Measurements from ENCODE around the gene CHAC1.
"Not testable (repeated sequence)": the region's sequence is repeated elsewhere in the genome, so short reads cannot be mapped to it uniquely, and the experiment has no call there.

CHAC1 gene

GRCh38 chr15:40937762-40938535 lies 15.3 kb upstream of the CHAC1 start:
- no peak for DNase-seq (ENCODE audit: low spot score)

DNA sequence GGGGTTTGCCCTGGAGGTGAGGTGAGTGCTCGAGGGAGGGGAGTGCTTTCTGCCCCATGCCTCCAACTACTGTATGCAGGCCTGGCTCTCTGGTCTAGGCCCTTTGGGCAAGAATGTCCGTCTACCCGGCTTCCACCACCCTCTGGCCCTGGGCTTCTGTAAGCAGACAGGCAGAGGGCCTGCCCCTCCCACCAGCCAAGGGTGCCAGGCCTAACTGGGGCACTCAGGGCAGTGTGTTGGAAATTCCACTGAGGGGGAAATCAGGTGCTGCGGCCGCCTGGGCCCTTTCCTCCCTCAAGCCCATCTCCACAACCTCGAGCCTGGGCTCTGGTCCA lies 14.8 kb upstream of the CHAC1 start:
- DNase-seq (ENCODE audit: low spot score), result no peak

- no peak for DNase-seq (ENCODE audit: low spot score)
These were observed 12.9 kb upstream of the CHAC1 start for GRCh38 chr15:40940296-40940801.

DNA sequence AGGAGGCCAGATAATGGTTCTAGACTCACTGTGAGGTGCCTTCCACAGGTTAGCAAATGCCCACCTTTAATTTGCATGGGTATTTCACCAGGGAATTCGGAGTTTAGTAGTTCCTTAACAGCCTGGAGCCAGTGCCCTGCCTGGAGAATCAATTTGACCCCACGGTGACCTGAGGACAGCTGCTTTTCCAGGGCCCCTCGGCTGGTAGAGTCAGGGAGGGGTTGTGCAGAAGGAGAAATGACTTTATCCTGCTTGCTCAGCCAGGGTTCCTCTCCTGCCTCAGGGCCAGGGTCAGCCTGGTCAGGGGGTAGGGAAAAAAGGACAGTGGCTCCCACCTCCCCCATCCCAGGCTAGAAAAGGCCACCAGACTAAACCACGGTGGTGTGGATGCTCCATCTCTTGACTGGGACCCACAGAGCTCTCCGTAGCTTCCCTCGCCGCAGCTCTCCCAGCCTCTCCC lies 12.2 kb upstream of the CHAC1 start:
- no peak for DNase-seq (ENCODE audit: low spot score)

- peak; percentile 77 for DNase-seq (ENCODE audit: low spot score)
These were observed 11.5 kb upstream of the CHAC1 start for GRCh38 chr15:40941528-40942336.

DNA sequence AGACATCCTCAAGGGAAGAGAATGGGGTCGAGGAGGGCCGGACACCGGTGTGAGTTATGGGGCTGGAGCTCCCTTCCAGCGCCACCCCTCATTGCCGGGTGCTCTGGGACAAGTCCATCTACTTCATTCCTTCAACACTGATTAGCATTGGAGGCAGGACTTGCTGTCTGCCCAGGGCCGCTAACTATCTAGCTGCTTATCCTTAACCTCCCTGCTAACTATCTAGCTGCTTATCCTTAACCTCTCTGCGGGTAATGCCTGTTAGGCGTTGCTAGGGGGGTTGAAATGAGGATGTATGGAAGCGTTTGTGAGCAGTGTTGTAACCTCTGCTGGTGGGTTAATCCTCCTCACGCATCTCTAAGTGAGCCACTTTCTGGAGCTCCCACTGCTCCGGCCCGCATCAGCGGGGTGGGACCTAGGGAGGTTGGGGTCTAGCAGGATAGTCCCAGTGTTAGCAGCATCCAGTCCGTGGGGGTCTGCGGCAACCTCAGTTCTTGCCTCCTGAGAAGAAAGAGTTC lies 10.9 kb upstream of the CHAC1 start:
- DNase-seq (ENCODE audit: low spot score), result no peak

DNA sequence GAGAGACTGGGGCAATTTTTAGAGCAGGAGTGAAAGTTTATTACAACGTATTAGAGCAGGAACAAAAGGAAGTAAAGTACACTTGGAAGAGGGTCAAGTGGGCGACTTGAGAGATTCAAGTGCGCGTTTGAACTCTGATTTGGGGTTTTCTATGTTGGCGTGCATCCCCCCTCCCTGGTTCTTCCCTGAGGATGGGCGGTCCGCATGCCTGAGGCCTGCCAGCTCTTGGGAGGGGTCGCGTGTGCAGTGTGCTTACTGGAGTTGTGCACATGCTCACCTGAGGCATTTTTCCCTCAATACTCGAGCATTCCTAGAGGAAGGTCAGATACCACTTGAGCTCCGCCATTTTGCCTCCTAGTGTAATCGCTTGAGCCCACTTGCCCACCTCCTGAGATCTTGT lies 10.4 kb upstream of the CHAC1 start:
- DNase-seq (ENCODE audit: low spot score), result no peak

- DNase-seq (ENCODE audit: low spot score), result no peak
These were observed 9.4 kb upstream of the CHAC1 start for GRCh38 chr15:40943764-40944365.

- no peak for DNase-seq (ENCODE audit: low spot score)
These were observed 8.6 kb upstream of the CHAC1 start for GRCh38 chr15:40944510-40945296.

- DNase-seq (ENCODE audit: low spot score), result no peak
These were observed 4.4 kb upstream of the CHAC1 start for GRCh38 chr15:40948706-40949473.

DNA sequence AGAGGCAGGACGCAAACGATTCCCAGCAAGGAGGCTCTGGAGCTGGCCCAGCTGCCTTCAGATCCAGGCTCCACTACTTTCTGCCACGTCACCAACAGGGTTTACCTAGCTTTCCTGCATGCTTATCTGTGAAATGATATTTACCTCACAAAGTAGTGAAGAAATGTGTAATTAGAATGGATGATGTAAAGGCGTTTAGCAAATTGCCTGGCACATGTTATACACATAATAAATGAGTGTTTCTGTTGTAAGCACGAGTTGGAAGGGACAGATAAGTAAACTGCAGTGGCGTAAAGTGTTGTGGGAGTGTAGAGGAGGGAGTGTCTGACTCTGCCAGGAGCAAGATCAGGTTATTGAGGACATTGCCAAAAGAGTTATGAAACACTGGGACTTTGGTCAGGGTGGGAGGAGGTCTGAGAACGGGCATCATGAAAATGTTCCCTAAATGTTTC lies 3.5 kb upstream of the CHAC1 start:
- no peak for DNase-seq (ENCODE audit: low spot score)

DNA sequence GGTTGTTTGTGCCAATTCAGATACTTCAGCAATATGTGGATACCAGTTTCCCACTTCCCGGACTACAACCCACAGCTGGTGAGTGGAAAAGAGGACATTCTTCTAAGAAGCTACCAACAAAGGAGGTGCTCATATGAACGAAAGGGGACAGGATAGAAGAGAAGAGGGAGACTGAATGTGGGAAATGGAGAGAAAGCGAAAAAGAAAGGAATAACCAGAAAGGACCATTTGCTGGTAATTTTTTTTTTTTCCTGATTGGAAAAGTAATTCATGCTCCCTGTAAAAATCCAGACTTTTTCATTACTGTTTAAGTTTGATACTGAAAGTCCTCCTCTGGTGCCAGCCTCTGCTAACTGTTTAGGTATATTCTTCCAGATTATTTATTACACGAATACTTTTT lies 1.5 kb upstream of the CHAC1 start:
- DNase-seq (ENCODE audit: low spot score), result no peak

DNA sequence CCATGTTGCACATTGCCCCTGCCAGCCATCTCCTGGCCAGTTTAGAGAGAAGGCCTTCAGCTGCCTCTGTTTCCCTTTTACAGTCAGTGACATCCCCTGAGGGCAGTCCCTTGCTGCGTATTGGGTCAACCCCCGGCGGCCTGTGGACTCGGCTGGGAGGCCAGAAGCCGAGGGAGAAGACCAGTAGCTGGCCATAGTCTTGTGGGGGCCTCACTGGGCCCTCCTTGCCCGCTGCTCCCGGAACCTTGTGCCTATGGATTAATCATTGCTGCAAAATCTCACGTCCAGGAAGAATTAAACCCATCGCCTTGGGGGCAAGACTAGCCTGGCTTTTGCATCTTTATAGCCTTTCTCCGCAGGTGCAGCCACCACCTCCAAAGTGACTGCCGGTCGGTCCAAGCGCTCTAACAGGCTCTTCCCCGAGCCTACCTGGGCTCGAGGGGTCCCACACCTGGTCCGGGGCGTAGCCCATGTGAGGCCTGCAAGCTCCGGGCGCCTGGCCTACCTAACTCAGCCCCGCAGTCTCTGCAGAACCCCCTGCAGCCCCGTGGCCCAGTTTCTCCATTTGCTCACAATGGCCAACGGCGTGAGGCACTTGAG lies 870 bp upstream of the CHAC1 start:
- no peak for DNase-seq (ENCODE audit: low spot score)

DNA sequence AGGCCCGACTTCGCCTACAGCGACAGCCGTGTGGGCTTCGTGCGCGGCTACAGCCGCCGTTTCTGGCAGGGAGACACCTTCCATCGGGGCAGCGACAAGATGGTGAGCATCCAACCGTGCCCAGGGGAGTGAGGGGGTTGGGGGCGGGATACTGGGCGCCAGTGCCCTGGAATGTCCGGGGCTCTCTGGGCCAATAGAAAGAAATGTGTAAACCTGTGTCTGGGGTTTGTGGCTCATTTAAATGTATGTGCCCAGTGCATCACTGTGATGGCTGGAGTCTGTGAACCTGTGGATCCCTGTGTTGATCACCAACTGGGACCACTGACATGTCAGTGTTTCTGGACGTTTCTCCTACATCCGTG lies 423 bp downstream of the CHAC1 start:
- no peak for DNase-seq (ENCODE audit: low spot score)

DNA sequence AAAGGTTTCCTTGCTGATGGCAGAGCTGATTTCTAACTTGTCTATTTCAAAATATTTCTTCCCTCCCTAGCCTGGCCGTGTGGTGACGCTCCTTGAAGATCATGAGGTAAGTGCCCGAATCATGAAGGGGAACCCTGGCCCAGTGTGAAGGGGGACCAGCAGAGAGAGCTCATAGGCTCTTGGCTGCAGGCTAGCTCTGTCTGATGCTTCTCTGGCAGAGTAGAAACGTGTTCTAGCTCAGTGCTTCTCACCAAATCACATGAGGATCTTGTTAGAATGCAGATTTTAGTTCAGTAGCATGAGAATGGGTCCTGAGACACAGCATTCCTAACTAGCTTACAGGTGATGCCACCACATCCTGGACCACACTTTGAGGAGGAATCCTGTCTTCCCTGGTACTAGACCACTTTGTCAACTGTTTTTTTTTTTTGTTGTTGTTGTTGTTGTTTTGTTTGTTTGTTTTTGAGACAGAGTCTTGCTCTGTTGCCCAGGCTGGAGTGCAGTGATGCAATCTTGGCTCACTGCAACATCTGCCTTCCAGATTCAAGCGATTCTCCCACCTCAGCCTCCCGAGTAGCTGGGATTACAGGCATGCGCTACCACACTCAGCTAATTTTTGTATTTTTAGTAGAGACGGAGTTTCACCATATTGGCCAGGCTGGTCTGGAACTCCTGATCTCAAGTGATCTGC lies 1.0 kb downstream of the CHAC1 start:
- DNase-seq (ENCODE audit: low spot score), result not testable (repeated sequence)

DNA sequence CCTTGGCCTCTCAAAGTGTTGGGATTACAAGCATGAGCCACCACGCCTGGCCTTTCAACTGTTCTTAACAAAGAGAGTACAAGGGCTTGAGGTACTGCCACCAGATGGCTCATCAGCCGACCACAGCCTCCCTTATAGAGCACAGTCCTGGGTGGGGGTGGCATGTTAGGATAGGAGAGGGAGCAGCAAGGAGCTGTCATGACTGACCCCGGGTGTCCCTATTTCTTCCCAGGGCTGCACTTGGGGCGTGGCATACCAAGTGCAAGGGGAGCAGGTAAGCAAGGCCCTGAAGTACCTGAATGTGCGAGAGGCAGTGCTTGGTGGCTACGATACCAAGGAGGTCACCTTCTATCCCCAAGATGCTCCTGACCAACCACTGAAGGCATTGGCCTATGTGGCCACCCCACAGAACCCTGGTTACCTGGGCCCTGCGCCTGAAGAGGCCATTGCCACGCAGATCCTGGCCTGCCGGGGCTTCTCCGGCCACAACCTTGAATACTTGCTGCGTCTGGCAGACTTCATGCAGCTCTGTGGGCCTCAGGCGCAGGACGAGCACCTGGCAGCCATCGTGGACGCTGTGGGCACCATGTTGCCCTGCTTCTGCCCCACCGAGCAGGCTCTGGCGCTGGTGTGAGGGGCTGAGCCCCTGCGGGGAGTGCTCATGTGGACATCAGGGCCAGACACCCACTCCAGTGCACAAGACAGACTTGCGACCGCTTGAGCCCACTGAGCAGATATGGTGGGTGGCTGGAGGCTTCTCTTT lies 2.1 kb downstream of the CHAC1 start:
- DNase-seq (ENCODE audit: low spot score), result no peak

DNA sequence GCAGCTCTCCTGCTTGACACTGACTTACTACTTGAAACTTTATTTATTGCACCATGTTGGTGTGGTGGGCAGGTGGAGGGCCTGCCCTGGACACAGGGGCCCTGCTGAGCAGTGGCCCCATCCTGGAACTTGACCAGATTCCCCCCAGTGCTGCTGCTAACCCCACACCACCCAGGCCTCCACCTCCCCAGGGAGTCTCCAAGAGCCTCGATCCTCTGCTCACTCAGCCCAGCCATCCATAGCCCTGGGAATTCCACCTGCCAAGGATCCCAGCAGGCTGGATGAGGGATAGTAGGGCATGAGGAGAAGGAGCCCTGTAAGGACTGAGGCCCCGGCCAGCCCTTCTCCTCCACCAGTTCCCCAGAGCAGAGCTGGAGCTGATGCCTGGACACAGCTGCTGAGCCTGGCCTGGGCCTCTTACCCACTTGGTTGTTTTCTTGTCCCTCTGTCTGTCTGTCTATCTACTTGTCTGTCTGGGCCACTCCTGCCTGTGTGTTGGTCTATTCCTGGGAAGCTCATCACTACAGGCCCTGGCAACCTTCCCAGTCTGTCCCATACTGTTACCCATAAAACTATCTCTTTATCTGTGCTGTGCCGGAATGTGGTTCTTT lies 2.8 kb downstream of the CHAC1 start:
- DNase-seq (ENCODE audit: low spot score), result no peak

- no peak for DNase-seq (ENCODE audit: low spot score)
These were observed 3.3 kb downstream of the CHAC1 start for GRCh38 chr15:40956541-40956982.
